GM06990 (cell line): ENCODE data around the gene PERP.

Experiments
- DNase-seq: peaks from one replicate; pipeline ENCODE4 v3.0.0-alpha.2; 2011; ENCODE audit not compliant: insufficient read length; ENCODE audit errors: extremely low read depth
- H3K27me3 ChIP-seq: replicated peaks from 2 replicates; pipeline ENCODE4 v1.6.0; 2011; ENCODE audit warnings: low read length; ENCODE audit not compliant: control insufficient read depth, insufficient read depth
- H3K36me3 ChIP-seq: 2 replicates; pipeline ENCODE4 v1.5.1; 2011; ENCODE audit warnings: low read length; ENCODE audit not compliant: control insufficient read depth, insufficient read depth
- H3K4me3 ChIP-seq: replicated peaks from 2 replicates; pipeline ENCODE4 v1.5.1; 2011; ENCODE audit warnings: low read depth, mild to moderate bottlenecking, control low read depth, low read length
- TF ChIP-seq, protein P1 (sequence below): IDR thresholded peaks from 2 replicates; pipeline ENCODE4 v1.5.1; 2011; ENCODE audit warnings: low read length, control low read depth, mild to moderate bottlenecking, inconsistent platforms; ENCODE audit not compliant: insufficient read depth, poor library complexity, severe bottlenecking

The PERP gene

DNA sequence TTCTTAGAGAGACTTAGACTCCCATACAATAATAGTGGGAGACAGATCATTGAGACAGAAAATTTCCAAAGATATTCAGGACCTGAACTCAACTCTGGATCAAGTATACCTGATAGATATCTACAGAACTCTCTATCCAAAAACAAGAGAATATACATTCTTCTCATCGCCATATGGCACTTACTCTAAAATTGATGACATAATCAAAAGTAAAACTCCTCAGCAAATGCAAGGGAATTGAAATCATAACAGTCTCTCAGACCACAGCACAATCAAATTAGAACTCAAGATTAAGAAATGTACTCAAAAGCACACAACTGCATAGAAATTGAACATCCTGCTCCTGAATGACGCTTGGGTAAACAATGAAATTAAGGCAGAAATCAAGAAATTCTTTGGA lies 28.7 kb downstream of the PERP start:
- DNase-seq = no peak
- Histone ChIP-seq H3K4me3 (no peak overlapping the region), H3K27me3 (no peaks in the 10 kb centered on the region), H3K36me3 (no peaks in the 10 kb centered on the region)
- TF ChIP-seq, protein P1, sequence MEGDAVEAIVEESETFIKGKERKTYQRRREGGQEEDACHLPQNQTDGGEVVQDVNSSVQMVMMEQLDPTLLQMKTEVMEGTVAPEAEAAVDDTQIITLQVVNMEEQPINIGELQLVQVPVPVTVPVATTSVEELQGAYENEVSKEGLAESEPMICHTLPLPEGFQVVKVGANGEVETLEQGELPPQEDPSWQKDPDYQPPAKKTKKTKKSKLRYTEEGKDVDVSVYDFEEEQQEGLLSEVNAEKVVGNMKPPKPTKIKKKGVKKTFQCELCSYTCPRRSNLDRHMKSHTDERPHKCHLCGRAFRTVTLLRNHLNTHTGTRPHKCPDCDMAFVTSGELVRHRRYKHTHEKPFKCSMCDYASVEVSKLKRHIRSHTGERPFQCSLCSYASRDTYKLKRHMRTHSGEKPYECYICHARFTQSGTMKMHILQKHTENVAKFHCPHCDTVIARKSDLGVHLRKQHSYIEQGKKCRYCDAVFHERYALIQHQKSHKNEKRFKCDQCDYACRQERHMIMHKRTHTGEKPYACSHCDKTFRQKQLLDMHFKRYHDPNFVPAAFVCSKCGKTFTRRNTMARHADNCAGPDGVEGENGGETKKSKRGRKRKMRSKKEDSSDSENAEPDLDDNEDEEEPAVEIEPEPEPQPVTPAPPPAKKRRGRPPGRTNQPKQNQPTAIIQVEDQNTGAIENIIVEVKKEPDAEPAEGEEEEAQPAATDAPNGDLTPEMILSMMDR = no peak

DNA sequence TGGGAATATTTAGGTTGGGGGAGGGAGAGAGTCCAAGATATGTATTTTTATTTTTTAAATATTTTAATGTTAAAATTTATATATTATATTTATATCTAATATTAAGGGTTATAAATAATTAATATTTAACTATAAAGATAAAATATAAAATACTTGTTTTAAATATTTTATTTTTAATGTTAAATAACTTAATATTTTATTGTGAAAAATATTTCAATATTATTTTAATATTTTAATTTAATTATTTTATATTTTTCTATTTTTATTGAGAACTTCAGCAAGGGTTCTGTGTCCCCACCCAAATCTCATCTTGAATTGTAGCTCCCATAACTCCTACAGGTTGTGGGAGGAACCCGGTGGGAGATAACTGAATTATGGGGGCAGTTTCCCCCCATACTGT lies 34.0 kb downstream of the PERP start:
- no peak for DNase-seq
- Histone ChIP-seq H3K27me3 (no peaks in the 10 kb centered on the region), H3K36me3 (no peaks in the 10 kb centered on the region), H3K4me3 (no peak overlapping the region)
- TF ChIP-seq, protein P1 = no peak

DNA sequence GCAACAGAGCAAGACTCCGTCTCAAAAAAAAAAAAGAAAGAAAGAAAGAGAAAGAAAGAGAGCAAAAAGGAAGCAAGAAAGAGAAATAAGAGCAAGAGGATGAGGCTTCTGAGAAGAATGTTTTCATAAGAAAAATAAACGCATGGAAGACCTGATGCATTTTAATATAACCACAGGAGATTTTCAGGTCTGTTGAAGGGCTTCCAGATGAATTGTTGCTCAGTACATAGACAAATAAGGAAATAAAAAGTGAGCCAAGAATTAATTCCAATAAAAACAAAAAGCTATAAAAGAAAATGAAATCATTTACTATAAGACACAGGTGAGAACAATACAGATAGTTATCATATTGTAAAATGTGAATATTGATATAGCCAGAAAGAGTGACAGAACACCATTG lies 43.5 kb downstream of the PERP start:
- no peak for DNase-seq
- Histone ChIP-seq H3K36me3 (no peaks in the 10 kb centered on the region), H3K4me3 (no peak overlapping the region), H3K27me3 (no peaks in the 10 kb centered on the region; the same call in 1 of the 2 replicates)
- TF ChIP-seq, protein P1 = no peak

DNA sequence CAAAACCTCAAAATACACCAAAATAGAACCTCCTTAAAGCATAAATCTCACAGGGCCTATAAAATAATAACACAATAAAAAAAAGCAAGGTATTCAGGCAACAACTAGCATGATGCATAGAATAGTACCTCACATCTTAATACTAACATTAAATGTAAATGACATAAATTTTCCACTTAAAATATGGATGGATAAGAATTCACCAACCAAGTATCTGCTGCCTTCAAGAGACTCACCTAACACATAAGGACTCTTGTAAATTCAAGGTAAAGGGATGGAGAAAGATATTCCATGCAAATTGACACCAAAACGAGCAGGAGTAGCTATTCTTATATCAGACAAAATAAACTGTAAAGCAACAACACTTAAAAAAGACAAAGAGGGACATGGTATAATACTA lies 52.2 kb downstream of the PERP start:
- no peaks in the 10 kb centered on the region for H3K27me3 ChIP-seq
- TF ChIP-seq, protein P1 = no peak
- no peak for DNase-seq
- no peak overlapping the region for H3K4me3 ChIP-seq
- no peaks in the 10 kb centered on the region for H3K36me3 ChIP-seq

DNA sequence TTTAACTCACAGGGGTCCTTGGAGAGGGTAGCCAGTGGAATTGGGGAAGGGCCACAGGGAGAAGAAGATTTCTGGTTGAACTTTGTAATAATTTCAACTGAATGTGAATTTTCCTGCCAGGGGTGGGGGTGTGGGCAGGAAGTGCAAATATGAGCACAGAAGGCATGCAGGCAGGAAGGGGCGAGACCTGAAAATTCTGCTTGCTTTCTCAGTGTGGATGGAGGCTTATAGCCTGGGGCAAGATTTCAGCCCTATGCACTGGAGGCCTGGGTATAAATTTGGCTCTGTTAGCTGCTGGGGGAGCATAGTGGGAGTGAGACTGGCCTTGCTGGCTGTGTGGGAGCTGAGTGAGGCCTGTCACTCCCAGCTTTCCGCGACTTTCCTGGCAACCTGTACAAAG lies 54.4 kb downstream of the PERP start:
- no peak for DNase-seq
- Histone ChIP-seq H3K4me3 (no peak overlapping the region), H3K36me3 (no peaks in the 10 kb centered on the region), H3K27me3 (no peaks in the 10 kb centered on the region)
- TF ChIP-seq, protein P1 = no peak

DNA sequence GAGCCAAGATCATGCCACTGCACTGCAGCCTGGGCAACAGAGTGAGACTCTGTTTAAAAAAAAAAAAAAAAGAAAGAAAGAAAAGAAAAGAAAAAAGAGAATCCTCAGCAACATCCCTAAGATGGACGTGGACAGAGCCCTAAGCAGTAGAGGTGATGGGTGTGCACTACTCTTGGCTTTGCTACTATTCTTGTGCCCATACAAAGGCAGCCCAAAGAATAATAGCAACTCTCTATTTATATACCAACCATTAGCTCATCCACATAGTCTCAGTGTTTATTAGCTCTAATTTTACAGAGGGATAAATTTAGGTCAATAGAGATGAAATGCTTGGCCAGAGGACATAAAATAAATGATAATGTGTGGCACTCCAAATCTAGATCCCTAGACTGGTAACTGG lies 62.2 kb downstream of the PERP start:
- Histone ChIP-seq H3K4me3 (no peak overlapping the region), H3K36me3 (no peaks in the 10 kb centered on the region), H3K27me3 (no peaks in the 10 kb centered on the region)
- TF ChIP-seq, protein P1 = no peak
- DNase-seq = no peak
